LHCN-M2 (cell line): ENCODE data around the gene BRAF. TPM values are rescaled to one million over a fixed set of nuclear protein-coding genes. Genes with fewer than 3 reads are reported as not detected.
"Not testable (repeated sequence)": the region's sequence is repeated elsewhere in the genome, so short reads cannot be mapped to it uniquely, and the experiment has no call there.

Experiments used
- DNase-seq: peaks from one replicate; pipeline ENCODE4 v3.0.0-alpha.2; 2012; ENCODE audit warnings: low read depth
- total RNA-seq: library from RNA; depleted of rRNA; stranded (reverse); fragments of >200 nt; gene quantifications from 2 replicates; pipeline ENCODE4 v1.2.3, GENCODE V29; 2014

Gene BRAF
- total RNA-seq, 1 experiment from 2014 or later: 13.9 TPM

DNA sequence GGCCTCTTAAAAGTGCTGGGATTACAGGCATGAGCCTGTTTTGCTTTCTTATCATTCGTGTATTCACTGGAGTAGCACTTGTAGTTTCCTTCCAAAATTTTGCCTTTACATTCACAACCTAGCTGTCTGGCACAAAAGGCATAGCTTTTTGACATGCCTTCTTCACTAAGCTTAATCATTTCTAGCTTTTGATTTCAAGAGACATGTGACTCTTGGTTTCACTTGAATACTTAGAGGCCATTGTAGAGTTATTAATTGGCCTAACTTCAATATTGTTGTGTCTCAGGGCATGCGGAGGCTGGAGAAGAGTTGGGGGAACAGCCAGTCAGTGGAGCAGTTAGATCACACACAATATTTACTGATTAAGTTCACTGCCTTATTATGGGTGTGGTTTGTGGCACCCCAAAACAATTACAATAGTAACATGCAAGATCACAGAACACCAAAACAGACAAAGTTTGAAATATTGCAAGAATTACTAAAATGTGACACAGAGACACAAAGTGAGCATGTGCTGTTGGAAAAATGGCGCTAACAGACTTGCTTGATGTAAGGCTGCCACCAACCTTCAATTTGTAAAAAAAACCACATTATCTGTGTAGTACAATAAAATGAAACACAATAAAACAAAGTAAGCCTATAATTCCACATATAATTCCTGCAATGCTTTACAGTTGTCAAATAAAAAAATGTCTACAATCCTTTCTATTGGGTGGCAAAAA, 43.1 kb downstream of the BRAF start:
- no peak for DNase-seq

DNA sequence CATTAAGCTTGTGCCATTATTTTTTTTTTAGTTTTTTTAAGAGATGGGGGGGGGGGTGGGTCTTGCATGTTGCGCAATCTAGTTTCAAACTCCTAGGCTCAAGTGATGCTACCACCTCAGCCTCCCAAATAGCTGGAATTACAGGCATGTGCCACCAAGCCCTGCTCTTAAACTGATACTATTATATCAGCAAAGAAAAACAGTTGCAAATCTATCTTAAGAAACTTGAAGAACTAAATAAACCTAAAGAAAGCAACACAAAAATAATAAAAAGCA, 47.5 kb downstream of the BRAF start:
- peak; percentile 21 for DNase-seq

DNA sequence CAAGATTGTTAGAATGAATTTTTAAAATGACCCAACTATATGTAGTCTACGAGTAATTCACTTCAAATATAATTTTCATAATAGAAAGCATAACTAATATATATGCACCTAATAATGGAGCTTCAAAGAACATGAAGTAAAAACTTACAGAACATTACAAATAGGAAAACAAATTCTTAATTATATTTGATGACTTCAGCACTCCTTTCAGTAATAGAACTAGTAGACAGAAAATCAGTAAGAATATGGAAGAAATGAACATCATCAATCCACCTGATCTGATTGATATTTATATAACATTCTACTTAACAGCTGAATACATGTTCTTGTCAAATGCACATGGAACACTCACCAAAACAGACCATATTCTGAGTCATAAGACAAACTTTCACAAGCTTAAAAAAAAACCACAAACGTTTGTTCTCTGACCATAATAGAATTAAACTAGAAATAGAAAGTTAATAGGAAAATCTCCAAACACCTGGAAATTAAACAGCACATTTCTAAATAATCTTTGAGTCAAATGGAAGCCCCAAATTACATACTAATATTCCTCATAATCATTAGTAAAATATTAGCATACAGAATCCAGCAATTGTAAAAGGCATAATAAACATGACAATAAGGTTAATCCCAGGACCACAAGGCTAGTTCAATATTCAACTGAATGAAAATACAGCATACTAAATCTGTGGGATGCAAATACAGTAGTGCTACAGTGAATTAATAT, 48.0 kb downstream of the BRAF start:
- peak; percentile 90 for DNase-seq

DNA sequence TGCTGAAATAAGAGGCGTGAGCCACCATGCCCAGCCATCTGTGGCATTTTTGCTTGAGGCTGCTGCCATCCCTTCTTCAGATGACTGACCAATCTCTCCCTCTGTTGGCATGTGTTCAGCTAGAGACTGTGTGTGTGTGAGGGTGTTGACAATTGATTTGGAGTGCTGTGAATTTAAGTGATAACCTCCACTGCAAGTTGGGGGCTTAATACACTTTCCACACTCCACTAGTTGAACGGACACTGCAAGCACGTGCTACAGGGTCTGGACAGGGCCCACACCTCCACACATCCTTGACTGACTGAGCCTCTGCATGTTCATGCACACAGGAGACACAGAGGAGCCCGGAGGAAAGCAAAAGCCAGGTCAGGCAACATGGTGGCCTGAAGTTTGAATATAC, 51.3 kb downstream of the BRAF start:
- DNase-seq: no peak

DNA sequence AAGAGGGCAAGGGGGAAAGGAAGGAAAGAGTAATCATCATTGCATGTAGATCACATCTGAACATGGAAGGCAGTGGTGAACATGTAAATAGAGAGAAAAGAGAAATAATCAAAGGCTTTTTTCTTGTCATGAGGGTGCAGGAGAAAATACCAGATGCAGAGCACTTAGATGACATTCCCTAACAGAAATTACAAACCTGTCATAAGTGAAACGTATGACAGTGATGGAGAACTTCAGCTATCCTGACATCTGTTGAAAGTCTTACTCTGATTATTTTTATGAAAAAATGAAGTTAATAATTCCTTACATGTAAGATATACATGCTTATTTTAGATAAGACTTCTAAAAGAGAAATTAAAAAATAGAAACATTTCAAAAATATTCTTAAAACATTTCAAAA, 54.7 kb downstream of the BRAF start:
- DNase-seq: no peak

DNA sequence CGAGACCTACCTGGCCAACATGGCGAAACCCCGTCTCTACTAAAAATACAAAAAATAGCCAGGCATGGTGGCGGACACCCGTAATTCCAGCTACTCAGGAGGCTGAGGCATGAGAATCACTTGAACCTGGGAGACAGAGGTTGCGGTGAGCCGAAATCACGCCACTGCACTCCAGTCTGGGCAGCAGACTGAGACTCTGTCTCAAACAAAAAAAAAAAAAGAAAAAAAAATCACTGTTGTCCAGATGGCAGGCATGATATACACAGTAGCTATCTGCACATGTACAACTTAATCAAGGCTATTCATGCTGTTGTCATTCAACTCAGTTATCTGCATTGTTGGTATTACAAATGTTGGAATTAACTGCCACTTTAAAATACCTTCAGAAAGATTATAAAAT, 55.3 kb downstream of the BRAF start:
- no peak for DNase-seq

DNA sequence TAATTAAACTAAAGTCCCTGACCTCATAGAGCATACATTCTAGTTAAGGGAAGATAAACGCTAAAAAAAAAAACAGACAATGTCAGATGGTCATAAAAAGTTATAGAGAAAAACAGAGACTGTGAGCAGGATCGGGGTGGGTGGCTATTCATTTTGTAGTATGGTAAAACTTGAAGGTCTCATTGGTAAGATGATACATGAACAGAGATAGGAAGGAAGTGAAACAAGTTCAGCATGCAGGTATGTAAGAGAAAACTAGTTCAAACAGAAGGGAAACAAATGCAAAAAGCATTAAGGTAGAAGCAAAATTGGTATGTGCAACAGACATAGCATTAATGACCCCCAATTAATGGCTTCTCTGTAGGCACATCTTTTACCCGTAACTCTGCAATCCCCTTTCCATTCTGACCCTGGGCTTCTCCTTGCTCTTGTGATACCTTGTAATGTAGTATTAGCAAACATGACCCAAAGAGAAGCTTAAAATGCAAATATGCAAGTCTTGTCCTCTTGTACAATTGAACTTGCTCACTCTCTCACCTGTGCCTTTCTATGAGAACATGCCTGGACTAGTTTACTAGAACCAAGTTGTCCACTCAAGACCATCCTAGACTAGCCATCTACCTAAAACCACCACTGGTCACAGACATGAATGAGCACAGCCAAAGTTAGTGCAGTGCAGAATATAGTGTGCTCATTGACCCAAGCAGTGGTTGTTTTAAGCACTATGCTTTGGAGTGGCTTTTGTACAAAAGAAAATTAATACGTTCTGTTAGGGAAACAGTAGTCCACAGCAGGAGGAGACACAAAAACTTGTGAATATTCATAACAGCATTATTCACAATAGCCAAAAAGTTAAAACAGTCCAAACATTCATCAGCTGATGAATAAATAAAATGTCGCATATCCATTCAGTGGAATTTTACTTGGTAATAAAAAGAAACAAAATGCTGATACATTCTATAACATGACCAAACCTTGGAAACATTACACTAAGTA, 57.0 kb downstream of the BRAF start:
- DNase-seq: no peak

DNA sequence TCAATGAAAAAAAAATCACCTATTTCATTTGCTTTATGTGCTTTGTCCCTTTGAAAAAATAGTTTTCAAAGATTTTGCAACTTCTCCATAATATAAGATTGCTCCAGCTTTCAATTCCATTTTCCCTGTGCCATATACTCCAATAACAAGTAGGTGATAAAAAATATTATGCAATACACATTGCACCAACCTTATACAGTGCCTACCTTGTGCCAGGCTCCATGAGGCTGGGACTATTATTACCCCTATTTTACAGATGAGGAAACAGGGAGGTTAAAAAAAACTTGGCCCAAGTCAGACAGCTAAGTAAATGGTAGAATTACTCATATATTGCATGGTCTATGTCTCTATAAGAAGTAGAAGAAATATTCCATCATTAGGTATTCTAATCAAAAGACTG, 57.8 kb downstream of the BRAF start:
- no peak for DNase-seq

DNA sequence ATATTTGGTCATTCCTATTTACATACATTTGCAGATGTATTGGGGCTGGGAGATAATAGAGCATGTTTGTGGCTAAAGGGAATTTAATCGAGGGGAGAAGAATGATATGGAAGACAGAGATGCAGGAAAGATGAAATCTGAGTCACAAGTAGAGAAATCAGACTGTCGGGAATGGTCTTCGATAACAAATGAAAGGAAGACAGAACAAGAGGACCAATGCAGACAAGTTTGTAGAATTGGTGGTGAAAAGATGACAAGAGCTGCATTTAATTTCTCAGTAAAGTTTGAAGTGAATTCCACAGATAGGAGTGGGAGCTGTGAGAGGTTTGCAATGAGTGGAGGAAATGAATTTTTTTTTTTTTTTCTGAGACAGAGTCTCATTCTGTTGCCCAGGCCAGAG, 60.0 kb downstream of the BRAF start:
- no peak for DNase-seq

DNA sequence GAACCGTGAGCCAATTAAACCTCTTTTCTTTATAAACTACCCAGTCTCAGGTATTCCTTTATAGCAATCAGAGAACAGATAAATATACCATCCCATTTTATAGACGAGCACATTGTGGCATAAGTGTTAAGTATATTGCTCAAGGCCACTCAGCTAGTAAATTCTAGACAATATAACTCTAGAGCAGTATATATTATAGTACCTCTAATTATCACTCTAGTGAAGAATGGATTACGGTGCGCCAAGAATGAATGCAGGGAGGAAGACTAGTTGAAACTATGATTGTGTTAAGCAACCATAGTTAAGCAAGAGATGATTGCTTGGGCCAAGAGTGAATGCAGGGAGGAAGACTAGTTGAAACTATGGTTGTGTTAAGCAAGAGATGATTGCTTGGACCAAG, 60.9 kb downstream of the BRAF start:
- no peak for DNase-seq

DNA sequence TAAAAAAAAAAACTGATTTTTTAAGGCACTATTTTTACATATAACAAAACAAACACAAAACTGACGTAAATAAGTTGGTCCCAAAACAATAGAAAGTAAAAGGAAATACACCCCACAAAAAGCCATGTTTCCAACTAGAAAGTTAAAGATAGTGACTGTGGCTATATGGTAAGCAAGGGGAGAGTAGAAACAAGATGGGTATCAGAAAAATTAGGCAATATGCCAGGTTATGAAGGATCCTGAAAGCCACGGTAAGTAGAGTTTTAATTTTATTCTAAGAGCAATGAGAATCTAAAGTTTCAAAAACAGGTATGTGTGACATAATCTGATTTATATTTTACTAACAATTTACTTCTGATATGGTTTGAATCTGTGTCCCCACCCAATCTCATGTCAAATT, 61.5 kb downstream of the BRAF start:
- DNase-seq: no peak

DNA sequence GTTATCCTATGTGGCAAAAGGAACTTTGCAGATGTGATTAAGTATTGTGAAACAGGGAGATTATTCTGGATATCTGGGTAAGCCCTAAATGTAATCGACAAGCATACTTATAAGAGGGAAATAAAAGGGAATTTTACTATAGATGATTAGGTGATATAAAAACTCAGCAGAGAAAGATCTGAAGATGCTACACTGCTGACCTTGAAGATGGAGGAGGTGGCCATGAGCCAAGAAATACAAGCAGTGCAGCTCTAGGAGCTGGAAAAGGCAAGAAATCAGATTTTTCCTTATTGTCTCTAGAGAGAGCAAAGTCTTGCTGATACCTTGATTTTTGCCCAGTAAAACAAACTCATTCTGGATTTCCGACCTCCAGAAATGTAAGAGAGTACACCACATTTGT, 67.7 kb downstream of the BRAF start:
- no peak for DNase-seq

DNA sequence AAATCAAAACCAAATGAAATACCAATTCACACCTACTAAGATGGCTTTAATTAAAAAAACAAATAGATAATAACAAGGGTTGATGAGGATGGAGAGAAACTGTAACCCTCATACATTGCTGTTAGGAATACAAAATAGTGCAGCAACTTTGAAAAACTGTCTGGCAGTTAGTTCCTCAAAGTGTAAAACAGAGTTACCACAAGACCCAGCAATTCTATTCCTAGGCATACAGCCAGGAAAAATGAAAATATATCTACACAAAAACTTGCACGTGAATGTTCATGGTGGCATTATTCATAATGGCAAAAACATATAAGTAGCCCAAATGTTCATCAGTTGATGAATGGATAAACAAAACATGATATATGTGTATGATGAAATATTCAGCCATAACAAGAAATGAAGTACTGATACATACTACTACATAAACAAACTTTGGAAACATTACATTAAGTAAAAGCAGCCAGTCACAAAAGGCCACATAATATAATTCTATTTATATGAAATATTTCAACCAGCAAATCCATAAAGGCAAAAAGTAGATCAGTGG, 83.5 kb downstream of the BRAF start:
- DNase-seq: no peak

DNA sequence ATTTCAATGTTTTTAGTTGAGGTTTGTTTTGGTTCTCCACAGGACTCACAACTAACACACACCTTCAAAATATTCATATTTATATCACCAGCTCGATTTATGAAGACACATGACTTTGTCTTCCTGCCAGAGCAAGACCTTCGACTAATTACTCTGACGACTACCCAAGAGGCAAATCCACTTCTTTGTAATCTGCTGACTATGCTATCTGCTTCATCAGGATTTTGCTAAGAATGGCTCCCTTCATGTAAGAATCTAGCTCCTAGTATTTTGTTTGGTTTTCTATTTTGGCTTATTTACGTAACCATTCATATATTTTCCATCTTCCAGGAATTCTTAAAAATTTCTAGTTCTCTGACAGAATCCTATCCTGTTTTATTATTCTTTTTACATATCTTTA, 93.0 kb downstream of the BRAF start:
- DNase-seq: no peak

DNA sequence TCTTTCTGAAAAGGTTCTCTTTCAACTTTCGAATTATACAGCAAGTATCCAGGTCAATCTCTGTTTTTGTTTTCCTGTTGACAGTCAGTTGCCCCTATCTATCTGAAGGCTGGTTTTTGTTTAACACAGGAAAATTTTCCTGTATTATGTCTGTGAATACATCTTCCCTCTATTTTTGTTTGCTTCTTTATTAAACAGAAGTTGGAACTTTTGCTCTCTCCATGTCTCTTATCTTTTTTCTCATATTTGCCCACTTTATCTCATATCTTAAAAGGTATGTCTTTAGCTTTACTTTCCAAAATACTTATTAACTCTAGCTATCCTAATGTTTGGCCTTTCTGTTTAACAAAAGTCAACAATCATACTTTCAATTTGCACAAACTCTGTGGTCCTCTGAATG, 95.0 kb downstream of the BRAF start:
- no peak for DNase-seq

DNA sequence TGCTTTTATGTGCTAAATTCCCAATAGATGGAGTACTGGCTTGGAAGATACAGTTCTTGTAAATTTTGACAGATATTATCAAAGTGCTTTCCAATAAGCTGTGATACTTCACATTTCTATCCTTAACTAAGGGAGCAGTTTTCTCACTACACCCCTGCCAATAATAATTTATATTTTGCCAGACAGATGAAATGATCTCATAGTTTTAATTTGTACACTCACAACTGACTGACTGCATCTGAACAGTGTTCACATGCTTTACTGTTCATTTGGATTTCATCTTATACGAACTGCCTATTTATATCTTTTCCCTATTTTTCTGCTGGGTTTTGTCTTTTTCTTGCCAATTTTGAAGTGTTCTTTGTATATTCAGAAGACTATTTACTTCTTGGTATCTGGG, 96.0 kb downstream of the BRAF start:
- no peak for DNase-seq

DNA sequence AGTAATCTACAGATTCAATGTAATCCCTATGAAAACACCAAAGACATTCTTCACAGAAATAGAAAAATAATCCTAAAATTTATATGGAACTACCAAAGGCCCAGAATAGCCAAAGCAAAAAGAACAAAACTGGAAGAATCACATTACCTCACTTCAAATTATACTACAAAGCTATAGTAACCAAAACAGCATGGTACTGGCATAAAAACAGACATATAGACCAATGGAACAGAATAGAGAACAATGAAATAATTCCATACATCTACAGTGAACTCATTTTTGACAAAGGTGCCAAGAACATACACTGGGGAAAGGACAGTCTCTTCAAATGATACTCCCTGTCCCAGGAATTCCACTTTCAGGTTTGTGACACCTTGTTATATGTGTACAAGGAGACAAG, 107.3 kb downstream of the BRAF start:
- DNase-seq: not testable (repeated sequence)

DNA sequence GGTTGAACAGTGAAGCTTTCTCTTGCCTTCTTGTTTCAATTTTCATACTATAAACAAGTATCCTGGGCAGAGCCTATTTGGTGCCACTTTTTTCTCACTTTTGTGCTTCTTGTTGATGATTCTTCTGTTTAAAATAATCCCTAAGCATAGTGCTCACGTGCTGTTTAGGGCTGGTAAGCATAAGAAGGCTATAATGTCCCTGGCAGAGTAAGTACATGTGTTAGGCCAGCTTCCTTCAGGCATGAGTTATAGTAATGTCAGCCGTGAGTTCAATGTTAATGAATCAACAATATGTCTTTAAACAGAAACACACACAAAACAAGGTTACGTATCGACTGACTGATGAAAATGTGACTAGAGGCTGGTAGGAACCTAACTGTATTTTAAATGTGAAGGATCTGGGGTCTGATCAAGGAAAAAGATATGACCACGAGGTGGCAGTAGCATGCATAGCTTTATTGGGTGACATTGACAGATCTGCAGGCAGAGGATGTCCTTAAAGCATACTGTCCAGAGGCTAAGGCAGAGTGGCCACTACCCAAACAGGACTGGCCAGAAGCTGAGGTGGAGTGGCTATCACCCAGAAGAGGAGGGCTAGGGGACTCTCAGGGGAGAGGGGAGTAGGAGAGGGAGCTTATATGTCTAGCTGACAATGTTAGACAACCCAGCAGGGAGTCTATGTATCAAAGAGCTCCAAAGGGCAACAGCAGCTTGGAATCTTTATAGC, 113.7 kb downstream of the BRAF start:
- DNase-seq: peak; percentile 77

DNA sequence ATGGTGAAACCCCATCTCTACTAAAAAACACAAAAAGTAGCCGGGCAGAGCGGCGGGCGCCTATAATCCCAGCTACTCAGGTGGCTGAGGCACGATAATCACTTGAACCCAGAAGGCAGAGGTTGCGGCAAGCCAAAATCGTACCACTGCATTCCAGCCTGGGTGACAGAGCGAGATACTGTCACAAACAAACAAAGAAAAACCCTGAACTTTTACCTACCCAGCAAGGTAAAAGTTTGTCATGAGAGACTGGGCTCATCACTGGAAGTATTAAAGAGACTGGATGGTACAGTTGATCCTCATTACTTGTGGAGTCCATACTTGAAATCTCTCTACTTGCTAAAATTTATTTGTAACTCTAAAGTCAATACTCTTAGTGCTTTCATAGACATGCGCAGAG, 114.3 kb downstream of the BRAF start:
- DNase-seq: no peak

DNA sequence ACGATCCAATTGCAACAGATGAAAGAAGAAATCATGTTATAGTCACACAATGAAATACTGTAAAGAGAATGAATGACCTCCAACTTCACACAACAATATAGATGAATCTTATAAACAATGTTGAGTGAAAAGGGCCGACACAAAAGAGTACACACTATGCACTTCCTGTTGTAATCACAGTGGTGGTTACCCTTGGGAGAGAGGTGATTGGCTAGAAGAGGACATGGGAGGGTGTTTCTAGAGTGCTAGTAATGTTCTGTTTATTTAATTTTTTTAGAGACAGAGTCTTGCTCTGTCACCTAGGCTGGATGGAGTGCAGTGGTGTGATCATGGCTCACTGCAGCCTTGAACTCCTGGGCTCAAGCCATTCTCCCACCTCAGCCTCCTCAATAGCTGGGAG, 145.8 kb downstream of the BRAF start:
- DNase-seq: no peak

DNA sequence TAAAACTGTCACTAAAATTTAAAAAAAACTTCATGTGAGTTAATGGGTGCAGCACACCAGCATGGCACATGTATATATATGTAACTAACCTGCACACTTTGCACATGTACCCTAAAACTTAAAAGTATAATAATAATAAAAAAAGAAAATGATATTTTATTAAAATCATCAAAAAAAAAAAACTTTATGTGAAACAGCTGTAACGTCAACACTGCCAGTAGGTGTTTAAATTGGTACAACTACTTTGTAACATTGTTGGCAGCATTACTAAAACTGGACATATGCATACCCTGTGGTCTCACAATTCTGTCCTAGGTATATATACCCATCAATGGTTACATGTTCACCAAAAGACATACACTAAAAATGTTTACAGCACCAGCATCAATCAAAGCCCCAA, 146.2 kb downstream of the BRAF start:
- no peak for DNase-seq

DNA sequence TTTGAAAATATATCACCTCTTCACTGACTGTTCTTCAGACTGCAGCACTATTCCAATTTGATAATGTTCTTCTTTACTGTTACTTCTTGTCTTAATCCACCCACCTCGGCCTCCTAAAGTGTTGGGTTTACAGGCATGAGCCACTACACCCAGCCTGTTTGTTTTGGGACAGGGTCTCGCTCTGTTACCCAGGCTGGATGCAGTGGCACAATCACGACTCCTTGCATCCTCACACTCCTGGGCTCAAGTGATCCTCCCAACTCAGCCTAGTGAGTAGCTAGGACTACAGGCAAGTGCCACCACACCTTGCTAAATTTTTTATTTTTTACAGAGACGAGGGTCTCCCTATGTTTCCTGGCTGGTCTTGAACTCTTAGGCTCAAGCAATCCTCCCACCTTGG, 150.4 kb downstream of the BRAF start:
- DNase-seq: no peak
